Suprapubic skin (tissue), 4 donors: ENCODE results near the gene CYB5A. TPM values are rescaled to one million over a fixed set of nuclear protein-coding genes. Genes with fewer than 3 reads are reported as not detected.

Source experiments
- DNase-seq, 2 donors: peaks; one replicate each; pipeline ENCODE4 v3.0.0-alpha.2; 2019; ENCODE audit warnings: low spot score in 2 of 2
- H3K27ac ChIP-seq: fragments of 200-600 bp; sonication (generic); one replicate; pipeline ENCODE4 v1.5.1; 2019
- H3K27me3 ChIP-seq: fragments of 200-600 bp; sonication (generic); one replicate; pipeline ENCODE4 v1.5.1; 2019
- H3K36me3 ChIP-seq: fragments of 200-600 bp; sonication (generic); one replicate; pipeline ENCODE4 v1.5.1; 2019
- H3K4me1 ChIP-seq: fragments of 200-600 bp; sonication (generic); one replicate; pipeline ENCODE4 v1.5.1; 2019
- H3K4me3 ChIP-seq: fragments of 200-600 bp; sonication (generic); one replicate; pipeline ENCODE4 v1.5.1; 2019; ENCODE audit warnings: mild to moderate bottlenecking
- H3K9me3 ChIP-seq: fragments of 200-600 bp; sonication (generic); one replicate; pipeline ENCODE4 v1.5.1; 2019
- CTCF ChIP-seq, 2 donors: fragments of 200-600 bp in 1 of 2; fragments of 450-650 bp in 1 of 2; sonication (generic) in 1 of 2; IDR thresholded peaks; one replicate each; pipeline ENCODE4 v1.5.1; 2016 to 2019; ENCODE audit warnings: antibody characterized with exemption in 2 of 2, mild to moderate bottlenecking in 1 of 2, moderate library complexity in 1 of 2
- EP300 ChIP-seq: sonication (generic); formaldehyde crosslinking; IDR thresholded peaks from one replicate; pipeline ENCODE4 v1.6.1; 2017; ENCODE audit warnings: antibody characterized with exemption
- POLR2A ChIP-seq, 2 donors: fragments of 450-650 bp; IDR thresholded peaks; one replicate each; pipeline ENCODE4 v1.6.1; 2017; ENCODE audit warnings: antibody characterized with exemption in 2 of 2, mild to moderate bottlenecking in 2 of 2, moderate library complexity in 2 of 2
- POLR2AphosphoS5 ChIP-seq, 3 donors: sonication (generic); formaldehyde crosslinking; IDR thresholded peaks; one replicate each; pipeline ENCODE4 v1.6.1; 2017; ENCODE audit warnings: antibody characterized with exemption in 3 of 3
- WGBS: methylation state at CpG from one replicate; pipeline ENCODE4 v1.1.5; 2018; 5-methylcytosine and 5-hydroxymethylcytosine counted together
- total RNA-seq, 4 donors: library from RNA; depleted of rRNA; stranded (reverse); fragments of >200 nt; gene quantifications; one replicate each; pipeline ENCODE4 v1.1.0, GENCODE V29; 2016

The CYB5A gene
- total RNA-seq, 4 donors from 2014 or later: 103 to 258 (median 147) TPM

DNA sequence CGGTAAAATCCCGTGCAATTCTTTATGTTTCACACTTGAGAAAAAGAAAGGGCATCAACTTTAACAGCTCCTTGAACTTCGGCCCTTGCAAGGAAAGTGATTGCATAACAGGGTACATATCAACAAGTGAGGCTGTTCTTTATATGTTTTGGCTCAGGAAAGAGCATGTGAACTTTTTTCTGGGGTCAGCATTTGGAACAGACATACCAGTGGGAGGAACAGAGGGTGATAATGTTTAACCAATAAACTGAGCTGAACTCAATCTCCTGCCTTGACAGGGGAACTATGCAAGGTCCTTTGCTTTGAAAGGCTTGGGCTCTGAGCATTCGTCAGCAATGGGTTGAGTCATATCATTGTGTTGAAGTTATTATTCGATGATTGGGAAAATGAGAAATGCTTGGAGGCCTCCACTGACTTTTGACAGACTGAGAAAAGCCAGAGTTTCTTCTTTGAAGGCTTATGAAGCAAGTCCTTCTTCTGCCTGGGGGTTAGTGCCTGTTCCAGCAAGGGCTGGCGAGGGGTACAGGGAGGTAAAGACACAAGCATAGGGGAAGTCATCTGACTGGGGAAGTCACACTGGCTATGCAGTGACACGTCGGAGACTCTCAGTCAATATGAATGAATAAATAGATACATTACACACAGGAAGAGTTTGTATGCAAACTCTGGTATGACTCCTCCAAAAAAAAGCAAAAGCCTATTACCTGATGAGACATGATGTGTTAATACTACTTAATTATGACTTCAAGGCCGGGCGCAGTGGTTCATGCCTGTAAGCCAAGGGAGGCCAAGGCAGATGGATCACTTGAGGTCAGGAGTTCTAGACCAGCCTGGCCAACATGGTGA is 57.2 kb downstream of the CYB5A start:
- no peak overlapping the region for H3K4me3 ChIP-seq
- TF ChIP-seq POLR2AphosphoS5 (IDR thresholded peaks at IDR 0.05) (peak in 1 of 3 donors; percentile 20), EP300 (no peak)
- peaks cover 31% of the 10 kb centered on the region for H3K4me1 ChIP-seq
- H3K9me3 ChIP-seq: no peaks in the 10 kb centered on the region
- DNase-seq: no peak
- H3K27me3 ChIP-seq: no peaks in the 10 kb centered on the region
- 46% methylated on average over 10 of the region's 10 CpGs for WGBS
- H3K36me3 ChIP-seq: no peaks in the 10 kb centered on the region
- peak overlapping the region; percentile 25 for H3K27ac ChIP-seq

DNA sequence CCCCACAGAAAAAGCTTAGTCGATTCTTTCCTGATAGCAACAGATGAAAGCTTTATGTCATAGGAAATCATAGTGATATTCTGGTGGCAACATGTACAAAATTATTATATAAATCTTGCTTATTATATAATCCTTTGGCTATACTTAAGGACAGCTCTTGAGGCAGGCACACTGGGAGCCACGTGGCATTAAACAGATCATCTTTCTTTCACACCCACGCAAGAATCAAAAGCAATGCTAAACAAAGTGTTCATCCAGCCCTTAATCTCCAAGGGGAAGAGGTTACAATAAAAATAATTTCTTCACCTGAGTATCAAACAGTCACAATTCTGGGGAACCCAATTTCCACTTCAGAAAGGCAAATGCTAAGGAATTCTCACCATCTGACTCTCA is 57.8 kb downstream of the CYB5A start:
- Histone ChIP-seq H3K27ac (peak overlapping the region; percentile 25), H3K9me3 (no peaks in the 10 kb centered on the region), H3K27me3 (no peaks in the 10 kb centered on the region), H3K4me1 (peaks cover 31% of the 10 kb centered on the region), H3K4me3 (no peak overlapping the region), H3K36me3 (no peaks in the 10 kb centered on the region)
- 40% methylated on average over 3 of the region's 3 CpGs for WGBS
- no peak for DNase-seq
- TF ChIP-seq EP300 (no peak), POLR2A (IDR thresholded peaks at IDR 0.05) (no peak), CTCF (IDR thresholded peaks at IDR 0.05) (no peak), POLR2AphosphoS5 (IDR thresholded peaks at IDR 0.05) (no peak)

GRCh38 chr18:74230922-74231714 is 60.6 kb downstream of the CYB5A start:
- H3K4me3 ChIP-seq: no peak overlapping the region
- no peaks in the 10 kb centered on the region for H3K36me3 ChIP-seq
- no peak overlapping the region for H3K27ac ChIP-seq
- WGBS: 74% methylated on average over 7 of the region's 7 CpGs
- H3K27me3 ChIP-seq: no peaks in the 10 kb centered on the region
- TF ChIP-seq POLR2A (IDR thresholded peaks at IDR 0.05) (no peak), EP300 (no peak), POLR2AphosphoS5 (IDR thresholded peaks at IDR 0.05) (no peak), CTCF (IDR thresholded peaks at IDR 0.05) (no peak)
- H3K4me1 ChIP-seq: peaks cover 31% of the 10 kb centered on the region
- no peaks in the 10 kb centered on the region for H3K9me3 ChIP-seq
- no peak for DNase-seq

DNA sequence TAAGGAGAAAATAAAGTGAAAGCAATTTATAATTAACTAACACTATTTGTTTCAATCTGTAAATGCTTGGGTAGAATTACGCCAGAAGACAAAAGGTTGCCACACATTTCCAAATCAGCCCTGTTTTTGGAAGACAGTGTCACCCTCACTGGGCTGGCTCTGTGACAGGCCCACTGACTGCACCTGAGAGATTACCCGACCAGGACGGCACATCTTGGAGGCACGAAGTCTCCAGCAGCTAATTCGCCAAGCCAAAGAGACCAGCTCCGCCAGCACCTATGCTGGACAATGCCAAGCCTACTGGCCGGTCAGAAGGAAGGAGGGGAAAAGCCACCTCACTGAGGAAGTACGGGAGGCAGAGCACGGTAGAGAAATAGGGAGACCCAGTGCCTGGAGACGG is 61.9 kb downstream of the CYB5A start:
- Histone ChIP-seq H3K27ac (no peak overlapping the region), H3K4me3 (no peak overlapping the region), H3K36me3 (no peaks in the 10 kb centered on the region), H3K27me3 (no peaks in the 10 kb centered on the region), H3K9me3 (no peaks in the 10 kb centered on the region), H3K4me1 (peaks cover 21% of the 10 kb centered on the region)
- no peak for DNase-seq
- WGBS: 88% methylated on average over 10 of the region's 10 CpGs
- no peak for TF ChIP-seq POLR2AphosphoS5 (IDR thresholded peaks at IDR 0.05)

- H3K4me1 ChIP-seq: peaks cover 12% of the 10 kb centered on the region
- no peak overlapping the region for H3K4me3 ChIP-seq
- H3K36me3 ChIP-seq: no peaks in the 10 kb centered on the region
- 97% methylated on average over 3 of the region's 3 CpGs for WGBS
- H3K9me3 ChIP-seq: no peaks in the 10 kb centered on the region
- H3K27ac ChIP-seq: no peak overlapping the region
- no peaks in the 10 kb centered on the region for H3K27me3 ChIP-seq
- TF ChIP-seq POLR2A (IDR thresholded peaks at IDR 0.05) (no peak), POLR2AphosphoS5 (IDR thresholded peaks at IDR 0.05) (no peak), EP300 (no peak), CTCF (IDR thresholded peaks at IDR 0.05) (no peak)
- no peak for DNase-seq
Measured at GRCh38 chr18:74229005-74229404, 62.8 kb downstream of the CYB5A start.

- no peak overlapping the region for H3K4me3 ChIP-seq
- no peak overlapping the region for H3K27ac ChIP-seq
- no peak for DNase-seq
- WGBS: 87% methylated on average over 2 of the region's 5 CpGs
- no peaks in the 10 kb centered on the region for H3K9me3 ChIP-seq
- H3K4me1 ChIP-seq: peaks cover 6% of the 10 kb centered on the region
- no peak for TF ChIP-seq CTCF (IDR thresholded peaks at IDR 0.05)
- no peak for TF ChIP-seq POLR2AphosphoS5 (IDR thresholded peaks at IDR 0.05)
- no peak for TF ChIP-seq EP300
- TF ChIP-seq POLR2A (IDR thresholded peaks at IDR 0.05): no peak
- H3K27me3 ChIP-seq: no peaks in the 10 kb centered on the region
- no peaks in the 10 kb centered on the region for H3K36me3 ChIP-seq
Measured at GRCh38 chr18:74228312-74228711, 63.5 kb downstream of the CYB5A start.
